Measurements from ENCODE around the gene KIAA1755.

KIAA1755 gene

GRCh38 chr20:38224531-38224930, 36.0 kb downstream of the KIAA1755 start:
- no peak overlapping the region for H3K4me3 ChIP-seq

DNA sequence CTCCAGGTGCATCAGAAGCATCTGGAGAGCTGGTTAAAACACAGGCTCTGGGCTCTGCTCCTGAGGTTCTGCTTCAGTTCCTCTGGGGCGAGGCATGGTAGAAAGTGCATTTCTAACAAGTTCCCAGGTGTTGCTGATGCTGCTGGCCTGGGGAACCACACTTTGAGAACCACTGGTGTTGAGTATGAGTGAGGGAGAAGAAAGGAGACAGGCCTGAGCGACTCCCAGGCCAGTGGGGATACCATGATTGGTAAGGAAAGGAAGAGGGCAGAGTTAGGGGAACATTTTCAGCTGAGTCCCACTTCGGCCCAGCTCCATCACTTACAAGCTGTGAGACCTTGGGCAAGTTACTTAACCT, 36.8 kb downstream of the KIAA1755 start:
- no peak overlapping the region for H3K27ac ChIP-seq
- H3K4me3 ChIP-seq: no peak overlapping the region

More at GRCh38 chr20:38224531-38224930, 36.0 kb downstream of the KIAA1755 start:
- no peak overlapping the region for H3K27ac ChIP-seq

DNA sequence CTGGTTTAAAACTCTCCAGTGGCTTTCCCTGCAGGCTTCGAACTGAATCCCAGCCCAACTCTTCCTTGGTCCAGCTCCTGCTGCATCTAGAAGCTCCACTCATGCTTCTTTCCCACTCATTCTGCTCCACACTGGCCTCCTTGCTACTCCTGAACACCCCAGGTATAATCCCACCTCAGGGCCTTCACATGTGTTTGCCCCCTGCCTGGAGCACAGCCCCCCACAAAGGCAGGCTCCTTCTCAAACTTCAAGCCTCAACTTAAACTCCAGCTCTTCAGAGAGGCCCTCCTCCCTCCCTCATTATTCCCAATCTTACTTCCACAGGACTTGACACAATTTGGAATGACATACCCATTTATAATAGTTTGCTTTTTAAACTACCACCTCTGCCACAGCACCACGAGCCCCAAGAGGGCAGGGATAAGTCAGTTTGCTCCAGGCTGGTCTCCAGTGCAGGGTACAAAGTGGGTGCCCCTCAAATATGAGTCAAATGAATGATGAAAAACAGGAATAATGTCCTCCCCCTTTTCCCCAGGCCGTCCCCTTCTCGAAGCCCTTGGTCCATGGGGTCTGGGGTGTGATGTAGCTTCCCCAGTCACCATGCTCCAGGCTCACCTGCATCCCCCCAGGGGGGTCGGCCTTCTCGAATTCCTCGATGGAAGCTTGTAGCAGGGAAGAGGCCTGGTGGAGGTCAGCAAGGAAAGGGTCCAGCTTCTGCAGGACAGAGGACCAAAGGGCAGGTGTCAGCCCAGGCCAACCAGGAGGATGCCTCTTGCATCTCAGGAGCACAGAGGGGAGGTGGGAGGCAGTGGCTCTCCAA, 37.4 kb downstream of the KIAA1755 start:
- Histone ChIP-seq H3K4me3 (no peak overlapping the region), H3K27ac (no peak overlapping the region)

GRCh38 chr20:38222231-38222922, 38.2 kb downstream of the KIAA1755 start:
- Histone ChIP-seq H3K4me3 (no peak overlapping the region), H3K27ac (no peak overlapping the region)

DNA sequence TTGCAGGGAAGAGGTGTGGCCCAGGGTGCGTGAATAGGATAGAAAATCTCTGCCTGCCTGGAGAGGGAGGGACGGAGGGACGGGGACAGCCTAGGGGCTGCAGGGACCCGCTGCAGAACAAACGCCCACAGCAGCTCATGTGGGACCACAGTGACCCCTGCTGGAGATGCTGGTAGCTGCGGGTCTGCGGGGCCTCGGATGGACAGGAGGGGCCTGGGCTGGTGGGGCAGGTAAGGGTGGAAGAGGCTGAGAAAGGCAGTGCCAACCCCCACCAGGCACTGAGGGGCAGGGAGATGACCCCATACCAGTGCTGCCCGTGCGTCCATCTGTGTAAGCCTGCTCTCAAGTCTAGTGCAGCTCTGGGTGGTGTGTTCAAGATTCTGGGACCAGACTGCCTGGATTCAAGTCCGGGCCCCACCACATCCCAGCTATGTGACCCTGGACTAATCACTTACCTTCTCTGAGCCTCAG, 39.4 kb downstream of the KIAA1755 start:
- H3K27ac ChIP-seq: no peak overlapping the region
- no peak overlapping the region for H3K4me3 ChIP-seq

DNA sequence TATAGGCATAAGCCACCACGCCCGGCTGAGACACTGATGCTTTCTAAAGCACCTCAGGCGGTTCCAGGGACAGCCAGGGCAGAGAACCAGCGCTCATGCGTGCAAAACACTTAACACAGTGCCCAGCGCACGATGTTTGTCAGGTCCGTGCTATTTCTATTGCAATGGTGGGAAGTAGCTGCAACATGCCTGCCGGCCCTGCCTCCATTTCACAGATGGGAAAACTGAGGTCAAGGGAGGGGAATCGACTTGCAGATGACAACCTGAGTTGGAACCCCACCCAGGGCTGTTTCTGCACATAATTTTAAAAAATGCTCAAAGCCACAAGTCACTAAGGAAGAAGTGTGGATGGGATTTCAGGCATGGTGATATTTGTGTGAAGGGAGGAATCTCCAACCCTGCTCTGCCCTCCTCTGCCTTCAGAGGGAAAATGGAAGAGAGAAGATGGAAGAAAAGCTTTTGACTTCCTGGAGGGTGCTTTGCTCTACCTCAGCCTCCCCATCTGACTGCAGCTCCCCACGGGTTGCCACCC, 39.9 kb downstream of the KIAA1755 start:
- H3K4me3 ChIP-seq: no peak overlapping the region
- H3K27ac ChIP-seq: no peak overlapping the region

- Histone ChIP-seq H3K4me3 (no peak overlapping the region), H3K27ac (no peak overlapping the region)
Observed at GRCh38 chr20:38219006-38219950, 41.3 kb downstream of the KIAA1755 start.

- Histone ChIP-seq H3K4me3 (no peak overlapping the region), H3K27ac (no peak overlapping the region)
Observed at GRCh38 chr20:38218566-38218885, 42.0 kb downstream of the KIAA1755 start.

DNA sequence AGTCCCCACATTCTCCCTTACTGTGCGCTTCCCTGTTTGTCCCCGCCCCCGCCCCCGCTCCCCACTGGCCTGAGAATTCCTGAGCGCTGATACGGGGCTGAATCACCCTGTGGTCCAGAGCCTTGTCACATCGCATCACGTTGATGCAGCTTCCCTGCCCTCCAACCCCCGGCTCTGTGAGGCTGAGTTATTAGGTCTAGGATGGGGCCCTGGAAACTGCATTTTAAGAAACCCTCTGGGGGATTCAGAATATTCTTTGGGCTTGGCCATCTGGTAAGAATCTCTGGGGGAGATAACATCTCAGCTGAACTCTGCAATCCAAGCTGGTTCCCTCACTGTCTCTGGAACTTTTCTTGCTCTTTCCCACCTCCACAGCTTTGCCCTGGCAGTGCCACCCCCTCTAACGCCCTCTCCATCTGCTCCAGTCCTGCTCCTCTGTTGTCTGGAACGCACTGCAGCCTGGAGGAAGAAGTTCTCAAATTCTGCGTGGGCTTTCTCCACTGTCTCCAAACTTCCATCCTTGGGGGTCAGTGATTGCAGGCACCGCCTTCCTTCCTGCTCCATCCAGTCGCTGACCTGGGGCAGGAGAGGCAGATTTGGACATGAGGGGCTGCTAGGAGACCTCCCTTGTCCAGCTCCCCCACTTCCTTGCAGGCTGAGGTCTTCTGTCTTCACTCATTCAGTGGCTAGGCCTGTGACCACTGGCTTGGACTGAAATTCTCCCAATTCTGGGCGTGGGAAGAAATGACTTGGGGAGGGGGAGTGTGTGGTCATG, 42.6 kb downstream of the KIAA1755 start:
- Histone ChIP-seq H3K27ac (peak overlapping the region in 3 of 21 experiments; percentile 7 to 55 (median 21)), H3K4me3 (no peak overlapping the region)

DNA sequence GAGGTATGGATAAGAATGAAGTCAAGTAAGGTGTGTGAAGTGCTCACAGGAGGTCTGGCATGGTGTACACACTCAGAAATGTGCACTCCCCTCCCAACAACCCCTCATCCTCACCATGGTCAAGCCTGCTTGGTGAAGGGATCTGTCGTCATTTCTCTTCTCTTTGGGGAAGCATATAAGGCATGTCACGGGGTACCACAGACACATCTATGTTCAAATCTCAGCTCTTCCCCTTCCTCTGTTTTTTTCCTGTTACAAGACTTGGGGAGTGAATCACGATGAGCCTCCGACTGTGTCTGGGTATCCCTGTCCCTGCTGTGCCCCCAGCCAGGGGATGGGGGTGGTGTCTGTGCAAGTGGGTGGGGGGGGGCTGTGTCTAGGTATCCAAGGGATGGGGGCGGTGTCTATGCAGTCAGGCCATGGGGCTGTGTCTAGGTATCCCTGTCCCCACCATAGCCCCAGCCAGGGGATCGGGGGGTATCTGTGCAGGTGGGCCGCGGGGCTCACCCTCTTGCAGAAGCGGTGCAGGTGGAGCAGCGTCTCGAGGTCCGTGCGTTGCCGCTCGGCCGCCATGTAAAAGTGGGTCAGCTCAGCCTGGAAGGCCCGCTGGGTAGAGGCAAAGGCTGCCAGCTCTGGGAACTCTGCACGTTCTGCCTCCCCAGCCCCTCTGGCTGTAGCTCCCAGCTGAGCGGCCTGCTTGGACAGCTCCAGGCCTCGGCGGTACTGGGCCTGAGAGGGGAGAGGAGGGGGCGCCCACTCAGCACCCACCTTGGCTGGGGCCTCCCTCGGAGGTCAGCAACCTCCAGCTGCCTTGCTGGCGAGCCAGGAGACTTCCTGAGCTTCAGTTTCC, 43.6 kb downstream of the KIAA1755 start:
- H3K27ac ChIP-seq: peak overlapping the region in 2 of 21 experiments; percentile 21 to 55

DNA sequence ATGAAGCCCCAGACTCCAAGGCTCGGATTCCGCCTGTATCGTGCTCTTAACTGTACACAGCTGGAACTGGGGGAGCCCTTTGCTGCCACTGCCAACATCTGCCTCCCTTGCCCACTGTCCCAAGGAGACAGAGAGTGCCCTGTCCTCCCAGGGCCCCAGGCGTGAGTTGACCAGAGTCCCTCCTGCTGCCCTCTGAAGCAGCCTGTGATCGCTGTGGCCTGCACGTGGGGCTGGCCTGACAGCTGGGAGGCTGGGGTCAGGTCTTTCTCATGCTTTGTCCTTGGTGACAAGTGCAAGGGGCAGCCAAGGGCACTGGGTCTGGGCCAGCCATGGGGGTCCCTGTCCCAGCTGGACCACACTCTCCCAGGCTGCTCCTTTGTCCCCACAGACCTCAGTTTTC, 44.3 kb downstream of the KIAA1755 start:
- no peak overlapping the region for H3K27ac ChIP-seq

More for the DNA sequence above, 43.6 kb downstream of the KIAA1755 start:
- no peak overlapping the region for H3K4me3 ChIP-seq

DNA sequence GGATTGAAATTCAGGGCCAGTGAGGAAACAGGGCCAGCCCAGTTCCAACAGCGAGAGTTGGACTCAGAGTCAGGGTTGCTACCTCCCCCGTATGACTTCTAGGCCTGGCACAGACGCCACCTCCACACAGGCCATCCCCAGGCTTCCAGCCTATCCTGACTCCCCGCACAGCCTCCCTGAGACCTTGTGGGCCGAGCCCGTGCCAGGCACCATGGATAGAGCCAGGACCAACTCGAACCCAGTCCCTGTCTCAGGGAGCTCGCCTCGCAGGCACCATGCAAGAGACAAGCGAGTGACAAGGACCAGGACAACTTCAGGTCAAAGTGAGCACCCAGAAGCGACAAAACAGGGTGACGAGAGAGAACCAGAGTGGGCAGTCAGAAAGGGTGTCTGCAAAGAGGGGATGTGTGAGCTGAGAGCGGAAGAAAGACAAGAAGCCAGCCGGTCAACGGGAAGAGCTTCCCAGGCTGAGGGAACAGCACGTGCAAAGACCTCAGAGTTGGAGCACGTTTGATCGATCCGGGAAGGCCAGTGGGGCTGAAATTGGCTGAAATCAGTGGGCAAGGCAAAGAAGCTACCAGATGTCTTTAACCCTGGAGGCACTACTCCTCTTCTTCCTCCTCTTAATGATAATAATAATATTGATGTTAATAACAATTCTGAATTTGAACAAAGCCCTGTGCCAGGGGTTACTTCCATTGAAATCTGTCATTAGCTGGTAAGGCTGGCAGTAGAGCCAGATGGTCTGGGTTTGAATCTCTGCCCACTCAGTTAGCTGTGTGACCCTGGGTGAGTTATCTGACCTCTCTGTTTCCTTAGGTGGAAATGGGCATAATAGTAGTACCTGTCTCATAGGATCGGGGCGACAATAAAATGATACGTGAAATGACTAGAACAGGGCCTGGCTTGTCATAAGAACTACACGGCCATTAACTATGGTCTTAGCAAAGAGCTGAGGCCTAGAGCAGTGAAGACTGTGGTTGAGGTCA, 45.0 kb downstream of the KIAA1755 start:
- no peak overlapping the region for H3K4me3 ChIP-seq
- H3K27ac ChIP-seq: no peak overlapping the region

More for the DNA sequence above, 44.3 kb downstream of the KIAA1755 start:
- H3K4me3 ChIP-seq: no peak overlapping the region

GRCh38 chr20:38214256-38215193, 46.0 kb downstream of the KIAA1755 start:
- H3K4me3 ChIP-seq: no peak overlapping the region
- no peak overlapping the region for H3K27ac ChIP-seq

GRCh38 chr20:38213607-38213940, 47.0 kb downstream of the KIAA1755 start:
- no peak overlapping the region for H3K4me3 ChIP-seq
- H3K27ac ChIP-seq: no peak overlapping the region

DNA sequence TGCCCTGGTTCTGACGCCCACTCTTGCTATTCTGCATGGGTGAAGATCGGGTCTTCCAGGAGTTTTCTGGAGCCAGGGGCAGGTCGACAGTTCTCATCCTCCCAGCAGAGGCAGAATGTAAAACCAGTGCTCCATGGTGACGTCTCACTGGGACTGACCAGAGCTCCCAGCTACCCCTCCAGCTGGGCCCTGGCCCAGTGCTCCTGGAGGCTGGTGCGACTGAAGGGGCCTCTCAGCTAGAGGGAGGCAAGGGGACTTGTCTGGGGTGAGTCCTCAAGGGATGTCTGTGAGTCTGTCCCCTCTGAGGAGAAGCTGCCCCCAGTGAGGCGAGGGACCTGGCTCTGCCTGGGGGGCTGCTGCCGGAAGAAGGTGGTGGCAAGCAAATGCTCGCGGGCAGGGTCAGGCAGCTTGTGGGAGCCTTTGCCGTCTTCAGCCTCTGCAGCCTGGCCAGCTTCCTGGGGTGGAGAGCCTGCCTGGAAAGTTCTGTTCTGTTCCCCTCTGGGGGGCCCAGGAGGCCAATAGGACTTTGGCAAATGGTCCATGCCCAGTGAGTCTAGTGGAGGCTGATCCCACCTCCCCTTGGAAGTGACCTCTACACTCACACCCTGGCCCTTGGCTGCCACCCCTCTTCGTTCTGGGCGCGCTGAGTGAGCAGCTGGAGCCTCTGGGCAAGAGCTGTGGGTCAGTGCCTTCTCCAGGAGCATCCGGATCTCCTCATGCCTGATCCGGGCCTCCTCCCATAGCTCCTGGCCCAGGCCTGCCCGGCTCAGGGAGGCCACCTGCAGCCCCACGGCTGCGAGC, 47.5 kb downstream of the KIAA1755 start:
- Histone ChIP-seq H3K4me3 (no peak overlapping the region), H3K27ac (no peak overlapping the region)
